HepG2 (cell line): Measurements from ENCODE around the gene C19orf73. TPM values are rescaled to one million over a fixed set of nuclear protein-coding genes. Genes with fewer than 3 reads are reported as not detected.

Experiments used
- ATAC-seq: fragments of 200-7000 bp; cut with Tn5 transposase; 3 replicates; pipeline ENCODE4 v1.9.1; 2020; ENCODE audit warnings: mild to moderate bottlenecking, moderate library complexity
- BruUV-seq: library from RNA; stranded (reverse); fragments of 400-500 nt; replicated peaks from 2 replicates; lab custom pipeline; 2021; lab: Mats Ljungman, UMichigan
- CTCF ChIA-PET: fragments of 300-600 bp; formaldehyde crosslinking; extraction: SDS; loops from one replicate; lab custom pipeline; 2021; ENCODE audit warnings: low total read pairs, inconsistent platforms, low intra/inter-chr PET ratio; lab: Yijun Ruan, JAX
- POLR2A ChIA-PET: fragments of 350-600 bp; sonication (Branson Sonifier 250); formaldehyde crosslinking; loops from one replicate; lab custom pipeline; 2020; ENCODE audit warnings: antibody characterized with exemption, inconsistent platforms; lab: Yijun Ruan, JAX
- DNase-seq: peaks from one replicate; pipeline ENCODE4 v3.0.0-alpha.2; 2015; ENCODE audit warnings: low spot score
- FAIRE-seq: peaks from 3 replicates; lab custom pipeline; 2011; peaks lifted over from hg19 to GRCh38; lab: Jason Lieb, UNC
- H2AFZ ChIP-seq: one replicate; pipeline ENCODE4 v1.6.1; 2011; ENCODE audit warnings: low read length, inconsistent platforms
- H3K27ac ChIP-seq: fragments of 300-600 bp; 3 replicates; pipeline ENCODE4 v1.8.0; 2011; ENCODE audit warnings: mixed run types, mild to moderate bottlenecking, mixed read lengths, low read length, inconsistent platforms; ENCODE audit not compliant: insufficient read depth; ENCODE audit errors: extremely low read length
- H3K27me3 ChIP-seq, 2 experiments: fragments of 200-600 bp in 1 of 2; 2 replicates in 1 of 2; 3 replicates in 1 of 2; pipeline versions ENCODE4 v1.6.0 to v1.8.0; 2011; ENCODE audit warnings: low read length in 2 of 2, mild to moderate bottlenecking in 2 of 2, moderate library complexity in 2 of 2, inconsistent platforms in 1 of 2; ENCODE audit not compliant: insufficient read depth in 2 of 2, control insufficient read depth in 1 of 2
- H3K36me3 ChIP-seq, 2 experiments: fragments of 200-600 bp in 1 of 2; replicated peaks in 1 of 2; 2 replicates in 1 of 2; 3 replicates in 1 of 2; pipeline versions ENCODE4 v1.5.1 to v1.8.0; 2011; ENCODE audit warnings: low read length in 2 of 2, inconsistent platforms in 1 of 2; ENCODE audit not compliant: insufficient read depth in 2 of 2, control insufficient read depth in 1 of 2
- H3K4me1 ChIP-seq: 2 replicates; pipeline ENCODE4 v1.5.1; 2012; ENCODE audit warnings: low read length, inconsistent platforms; ENCODE audit not compliant: insufficient read depth
- H3K4me2 ChIP-seq: 2 replicates; pipeline ENCODE4 v1.6.0; 2011; ENCODE audit warnings: low read depth, low read length, inconsistent platforms
- H3K4me3 ChIP-seq, 3 experiments: fragments of 200-600 bp in 1 of 3; sonication (generic), shearing (Covaris generic) in 1 of 3; replicated peaks in 1 of 3; 2 replicates each; pipeline ENCODE4 v1.5.1; 2011 to 2016; ENCODE audit warnings: low read length in 3 of 3, inconsistent platforms in 2 of 3, low read depth in 2 of 3, mild to moderate bottlenecking in 2 of 3, control low read depth in 1 of 3, mixed read lengths in 1 of 3; ENCODE audit not compliant: insufficient read depth in 1 of 3
- H3K79me2 ChIP-seq: one replicate; pipeline ENCODE4 v1.6.1; 2011; ENCODE audit warnings: low read length, inconsistent platforms; ENCODE audit not compliant: insufficient read depth
- H3K9ac ChIP-seq: 2 replicates; pipeline ENCODE4 v1.6.0; 2011; ENCODE audit warnings: mild to moderate bottlenecking, low read depth, low read length, inconsistent platforms; ENCODE audit not compliant: insufficient read depth
- H3K9me3 ChIP-seq: 2 replicates; pipeline ENCODE4 v1.5.1; 2012; ENCODE audit warnings: mild to moderate bottlenecking, low read length
- H4K20me1 ChIP-seq: 2 replicates; pipeline ENCODE4 v1.6.0; 2011; ENCODE audit warnings: inconsistent platforms, mild to moderate bottlenecking, low read length, moderate library complexity; ENCODE audit not compliant: insufficient read depth
- ARHGAP35 ChIP-seq: sonication (generic); formaldehyde crosslinking; IDR thresholded peaks from 2 replicates; pipeline ENCODE4 v1.9.0; 2022; ENCODE audit warnings: mild to moderate bottlenecking, inconsistent platforms, moderate library complexity, missing genetic modification reagents, borderline replicate concordance
- GABPB1 ChIP-seq: IDR thresholded peaks from 2 replicates; pipeline ENCODE4 v1.6.1; 2016; ENCODE audit warnings: mild to moderate bottlenecking, missing genetic modification reagents, moderate library complexity, missing compliant biosample characterization
- HCFC1 ChIP-seq: fragments of 150-350 bp; IDR thresholded peaks from 2 replicates; pipeline ENCODE4 v1.6.1; 2014; ENCODE audit warnings: low read depth, low read length
- HNF4G ChIP-seq, 2 experiments: sonication (generic) in 1 of 2; formaldehyde crosslinking in 1 of 2; IDR thresholded peaks; 2 replicates each; pipeline versions ENCODE4 v1.4.0 to v1.6.1; 2011 to 2020; ENCODE audit warnings: borderline replicate concordance in 2 of 2, low read depth in 2 of 2, mild to moderate bottlenecking in 2 of 2, low read length in 1 of 2, missing genetic modification reagents in 1 of 2, moderate library complexity in 1 of 2
- NKX3-1 ChIP-seq: sonication (generic); formaldehyde crosslinking; IDR thresholded peaks from 2 replicates; pipeline ENCODE4 v1.5.0; 2020; ENCODE audit warnings: missing genetic modification reagents
- PITX1 ChIP-seq: sonication (generic); formaldehyde crosslinking; IDR thresholded peaks from 2 replicates; pipeline ENCODE4 v1.5.1; 2020; ENCODE audit warnings: mild to moderate bottlenecking, missing genetic modification reagents
- RFX1 ChIP-seq: fragments of 450-650 bp; IDR thresholded peaks from 2 replicates; pipeline ENCODE4 v1.6.1; 2017
- SP4 ChIP-seq: sonication (generic); formaldehyde crosslinking; IDR thresholded peaks from 2 replicates; pipeline ENCODE4 v1.8.1; 2023; ENCODE audit warnings: mild to moderate bottlenecking, missing genetic modification reagents
- SRSF9 ChIP-seq: fragments of 200-400 bp; formaldehyde crosslinking; IDR thresholded peaks from 2 replicates; pipeline ENCODE4 v1.6.1; 2018; ENCODE audit warnings: borderline replicate concordance, mild to moderate bottlenecking, low read depth, low read length; ENCODE audit not compliant: insufficient read depth, poor library complexity, severe bottlenecking
- ZNF589 ChIP-seq: sonication (generic); formaldehyde crosslinking; conservative IDR thresholded peaks from 2 replicates; pipeline ENCODE4 v1.8.0; 2022; ENCODE audit warnings: mild to moderate bottlenecking, moderate library complexity, missing genetic modification reagents
- WGBS: methylation state at CpG from one replicate; pipeline ENCODE4 v1.1.6; 2017; ENCODE audit warnings: low lambda C conversion rate; 5-methylcytosine and 5-hydroxymethylcytosine counted together
- in situ Hi-C: cut with HindIII; loops from 2 replicates; pipeline ENCODE4 v1.10.0; 2017; ENCODE audit warnings: low pct_unique_long_range_greater_than_20kb; ENCODE audit not compliant: extremely low pct_ligation_motif_present
- intact Hi-C: fragments of 100-400 bp; cut with micrococcal nuclease; formaldehyde crosslinking; loops from one replicate; pipeline ENCODE4 v1.10.0; 2022; ENCODE audit not compliant: unreplicated experiment
- polyA plus RNA-seq, 8 experiments: library from polyadenylated mRNA; depleted of rRNA in 3 of 8; stranded (reverse) in 7 of 8; unstranded in 1 of 8; fragments of >200 nt; fragmentation: Illumina TruSeq in 4 of 8; extraction: Trizol in 4 of 8; gene quantifications; 2 replicates each; pipeline versions ENCODE4 v1.2.1 to v1.2.3, GENCODE V29; 2011 to 2016; ENCODE audit warnings: low read depth in 4 of 8, missing spikeins in 1 of 8, mixed read lengths in 1 of 8; ENCODE audit not compliant: insufficient read depth in 1 of 8
- total RNA-seq, 5 experiments: library from RNA; depleted of rRNA; stranded (reverse); fragments of >200 nt; fragmentation: Illumina TruSeq; extraction: Trizol; gene quantifications; 2 replicates each; pipeline ENCODE4 v1.2.3, GENCODE V29; 2016; ENCODE audit warnings: low read depth in 1 of 5
- TF ChIP-seq, protein P1 (sequence below): sonication (generic); formaldehyde crosslinking; IDR thresholded peaks from 2 replicates; pipeline ENCODE4 v1.8.1; 2023; ENCODE audit warnings: mild to moderate bottlenecking, missing genetic modification reagents
- TF ChIP-seq, protein P2 (sequence below): sonication (generic); formaldehyde crosslinking; conservative IDR thresholded peaks from 2 replicates; pipeline ENCODE4 v1.8.0; 2022; ENCODE audit warnings: mild to moderate bottlenecking, moderate library complexity, missing genetic modification reagents

C19orf73 gene
- total and polyA plus RNA-seq, 2 of the 13 experiments (the other 11 are each of a cell fraction or from before 2014, with no cell fraction given), result 1.4 to 1.5 TPM

DNA sequence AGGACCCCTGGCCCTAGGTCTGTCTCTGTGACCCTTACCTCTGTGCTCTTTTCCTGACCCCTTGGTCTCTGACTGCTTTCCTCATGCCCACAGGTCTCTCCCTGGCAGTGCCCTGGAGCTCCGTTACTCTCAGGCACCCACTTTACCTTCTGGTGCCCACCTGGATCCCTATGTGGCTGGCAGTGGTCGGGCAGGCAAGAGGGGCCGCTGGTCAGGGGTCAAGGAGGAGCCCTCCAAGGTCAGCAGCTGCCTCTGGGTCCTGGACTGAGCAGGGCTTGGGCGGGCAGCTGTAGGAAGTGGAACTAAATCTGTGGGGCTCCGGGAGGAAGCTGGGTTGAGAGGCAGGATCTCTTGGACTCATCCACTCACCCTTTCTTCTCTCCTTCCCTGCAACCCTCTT lies 16.7 kb upstream of the C19orf73 start:
- no peak overlapping the region for H3K27ac ChIP-seq
- TF ChIP-seq RFX1 (no peak), HCFC1 (no peak), HNF4G (IDR thresholded peaks at IDR 0.05; ENCODE audit: borderline replicate concordance, low read depth, low read length) (no peak), HNF4G (CRISPR knock-in tag; IDR thresholded peaks at IDR 0.05; ENCODE audit: borderline replicate concordance, low read depth) (no peak), GABPB1 (CRISPR knock-in tag) (no peak), ZNF589 (no peak), SP4 (CRISPR knock-in tag) (no peak), ARHGAP35 (CRISPR knock-in tag) (no peak), PITX1 (no peak), SRSF9 (no peak), NKX3-1 (CRISPR knock-in tag) (no peak)
- TF ChIP-seq, protein P1, sequence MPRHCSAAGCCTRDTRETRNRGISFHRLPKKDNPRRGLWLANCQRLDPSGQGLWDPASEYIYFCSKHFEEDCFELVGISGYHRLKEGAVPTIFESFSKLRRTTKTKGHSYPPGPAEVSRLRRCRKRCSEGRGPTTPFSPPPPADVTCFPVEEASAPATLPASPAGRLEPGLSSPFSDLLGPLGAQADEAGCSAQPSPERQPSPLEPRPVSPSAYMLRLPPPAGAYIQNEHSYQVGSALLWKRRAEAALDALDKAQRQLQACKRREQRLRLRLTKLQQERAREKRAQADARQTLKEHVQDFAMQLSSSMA (CRISPR knock-in tag), result no peak
- TF ChIP-seq, protein P2, sequence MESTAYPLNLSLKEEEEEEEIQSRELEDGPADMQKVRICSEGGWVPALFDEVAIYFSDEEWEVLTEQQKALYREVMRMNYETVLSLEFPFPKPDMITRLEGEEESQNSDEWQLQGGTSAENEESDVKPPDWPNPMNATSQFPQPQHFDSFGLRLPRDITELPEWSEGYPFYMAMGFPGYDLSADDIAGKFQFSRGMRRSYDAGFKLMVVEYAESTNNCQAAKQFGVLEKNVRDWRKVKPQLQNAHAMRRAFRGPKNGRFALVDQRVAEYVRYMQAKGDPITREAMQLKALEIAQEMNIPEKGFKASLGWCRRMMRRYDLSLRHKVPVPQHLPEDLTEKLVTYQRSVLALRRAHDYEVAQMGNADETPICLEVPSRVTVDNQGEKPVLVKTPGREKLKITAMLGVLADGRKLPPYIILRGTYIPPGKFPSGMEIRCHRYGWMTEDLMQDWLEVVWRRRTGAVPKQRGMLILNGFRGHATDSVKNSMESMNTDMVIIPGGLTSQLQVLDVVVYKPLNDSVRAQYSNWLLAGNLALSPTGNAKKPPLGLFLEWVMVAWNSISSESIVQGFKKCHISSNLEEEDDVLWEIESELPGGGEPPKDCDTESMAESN (CRISPR knock-in tag), result no peak
- BruUV-seq, result no TSS peak

More for the DNA sequence above, 16.7 kb upstream of the C19orf73 start:
- DNase-seq (no peak), ATAC-seq (no peak), FAIRE-seq (no peak)
- no peak overlapping the region for H2AFZ ChIP-seq
- no peaks in the 10 kb centered on the region for H3K9me3 ChIP-seq
- no peaks in the 10 kb centered on the region for H3K27me3 ChIP-seq
- H3K79me2 ChIP-seq, result no peaks in the 10 kb centered on the region
- H3K4me3 ChIP-seq, result no peak overlapping the region
- no peak overlapping the region for H3K4me2 ChIP-seq
- H4K20me1 ChIP-seq, result no peaks in the 10 kb centered on the region
- ChIA-PET POLR2A (no interaction called here), CTCF (no interaction called here)
- WGBS, result 95% methylated on average over 5 of the region's 5 CpGs
- peaks cover 3 to 5% of the 10 kb centered on the region in 2 experiments; a peak in 2 of 5 replicates for H3K36me3 ChIP-seq
- no peak overlapping the region for H3K9ac ChIP-seq
- intact Hi-C loops, result no loop called here
- in situ Hi-C loops, result no loop called here
- H3K4me1 ChIP-seq, result no peaks in the 10 kb centered on the region
